ENCODE measurements around the gene PDE7B.

GRCh38 chr6:135832166-135832565 lies 19.3 kb upstream of the PDE7B start:
- no peak for TF ChIP-seq CTCF (conservative IDR thresholded peaks at IDR 0.05; ENCODE audit: low read length)
- TF ChIP-seq EZH2phosphoT487 (IDR thresholded peaks at IDR 0.05; ENCODE audit: borderline replicate concordance, low read depth, low read length): no peak

Data from OCI-LY7 (cell line).